HEK293 (cell line): ENCODE measurements around the gene ARHGEF11.

Source experiments
- CTCF ChIA-PET: fragments of 350-600 bp; formaldehyde crosslinking; extraction: SDS; loops from one replicate; lab custom pipeline; 2021; ENCODE audit warnings: antibody characterized with exemption; lab: Yijun Ruan, JAX
- POLR2A ChIA-PET: fragments of 300-600 bp; formaldehyde crosslinking; extraction: SDS; loops from one replicate; lab custom pipeline; 2020; ENCODE audit warnings: antibody characterized with exemption, inconsistent platforms; lab: Yijun Ruan, JAX
- H3K27ac ChIP-seq: fragments of 200-500 bp; sonication (Bioruptor generic); 2 replicates; pipeline ENCODE4 v1.5.1; 2014; ENCODE audit warnings: low read depth, low read length, control low read depth, inconsistent platforms; ENCODE audit errors: extremely low read depth
- H3K36me3 ChIP-seq, 2 experiments: fragments of 200-500 bp in 1 of 2; sonication (Bioruptor generic) in 1 of 2; 1 replicate in 1 of 2; 2 replicates in 1 of 2; pipeline ENCODE4 v1.5.1; 2014 to 2017; ENCODE audit warnings: inconsistent platforms in 2 of 2, low read length in 2 of 2; ENCODE audit not compliant: control insufficient read depth in 2 of 2, insufficient read depth in 1 of 2
- H3K4me1 ChIP-seq: fragments of 200-500 bp; sonication (Bioruptor generic); 2 replicates; pipeline ENCODE4 v1.5.1; 2014; ENCODE audit warnings: mild to moderate bottlenecking, low read length, inconsistent platforms; ENCODE audit not compliant: control insufficient read depth, insufficient read depth
- H3K4me3 ChIP-seq: 2 replicates; pipeline ENCODE4 v1.5.1; 2011; ENCODE audit warnings: low read depth, mild to moderate bottlenecking, control low read depth, low read length, moderate library complexity
- H3K9me3 ChIP-seq: fragments of 200-500 bp; sonication (Bioruptor generic); 2 replicates; pipeline ENCODE4 v1.5.1; 2014; ENCODE audit warnings: low read depth, low read length, inconsistent platforms; ENCODE audit not compliant: control insufficient read depth, insufficient read depth
- EGR2 ChIP-seq: fragments of 450-650 bp; formaldehyde crosslinking; IDR thresholded peaks from 2 replicates; pipeline ENCODE4 v1.5.1; 2016; ENCODE audit warnings: low read depth, missing biosample characterization, missing genetic modification characterization
- HIC1 ChIP-seq: fragments of 450-650 bp; formaldehyde crosslinking; IDR thresholded peaks from 2 replicates; pipeline ENCODE4 v1.5.1; 2016; ENCODE audit warnings: missing biosample characterization, missing genetic modification characterization
- PATZ1 ChIP-seq: fragments of 450-650 bp; formaldehyde crosslinking; IDR thresholded peaks from 2 replicates; pipeline ENCODE4 v1.5.1; 2016; ENCODE audit warnings: missing biosample characterization, missing genetic modification characterization
- PRDM10 ChIP-seq: fragments of 450-650 bp; formaldehyde crosslinking; IDR thresholded peaks from 2 replicates; pipeline ENCODE4 v1.5.1; 2016; ENCODE audit warnings: missing biosample characterization, missing genetic modification characterization
- ZBTB17 ChIP-seq: fragments of 450-650 bp; formaldehyde crosslinking; IDR thresholded peaks from 2 replicates; pipeline ENCODE4 v1.5.1; 2016; ENCODE audit warnings: missing biosample characterization, missing genetic modification characterization
- ZBTB6 ChIP-seq: fragments of 450-650 bp; formaldehyde crosslinking; IDR thresholded peaks from 2 replicates; pipeline ENCODE4 v1.5.1; 2017; ENCODE audit warnings: missing biosample characterization, missing genetic modification characterization
- ZFHX2 ChIP-seq: fragments of 450-650 bp; formaldehyde crosslinking; conservative IDR thresholded peaks from 2 replicates; pipeline ENCODE4 v1.5.1; 2016; ENCODE audit warnings: missing biosample characterization, missing genetic modification characterization
- ZNF221 ChIP-seq: fragments of 450-650 bp; formaldehyde crosslinking; IDR thresholded peaks from 2 replicates; pipeline ENCODE4 v1.5.1; 2017; ENCODE audit warnings: missing biosample characterization, missing genetic modification characterization, borderline replicate concordance
- ZNF266 ChIP-seq: fragments of 450-650 bp; formaldehyde crosslinking; IDR thresholded peaks from 2 replicates; pipeline ENCODE4 v1.5.1; 2016; ENCODE audit warnings: missing biosample characterization, missing genetic modification characterization, low read depth
- ZNF398 ChIP-seq: fragments of 450-650 bp; formaldehyde crosslinking; IDR thresholded peaks from 2 replicates; pipeline ENCODE4 v1.5.1; 2017; ENCODE audit warnings: missing biosample characterization, missing genetic modification characterization
- ZXDB ChIP-seq: fragments of 450-650 bp; formaldehyde crosslinking; IDR thresholded peaks from 2 replicates; pipeline ENCODE4 v1.5.1; 2016; ENCODE audit warnings: missing biosample characterization, missing genetic modification characterization

Gene ARHGEF11

GRCh38 chr1:156912861-156913808 lies 132.4 kb downstream of the ARHGEF11 start:
- CTCF ChIA-PET = interaction anchor here (0.5 to 5.6 kb wide), 7 partner anchors 8 to 224 kb away, joined by 3 to 49 read pairs (median 4); partner anchors contain the start of gene LRRC71
- TF ChIP-seq ZNF398 (tag by site-specific recombination) (peak; percentile 13; the same call in 1 of the 2 replicates), ZNF266 (no peak), HIC1 (peak; percentile 61; the same call in 1 of the 2 replicates), ZXDB (no peak)
- no peak overlapping the region for H3K27ac ChIP-seq
- no peaks in the 10 kb centered on the region for H3K9me3 ChIP-seq
- no peaks in the 10 kb centered on the region for H3K4me1 ChIP-seq
- no peak overlapping the region for H3K4me3 ChIP-seq
- H3K36me3 ChIP-seq = no peaks in the 10 kb centered on the region
- POLR2A ChIA-PET = no interaction called here

- Histone ChIP-seq H3K9me3 (no peaks in the 10 kb centered on the region), H3K36me3 (no peaks in the 10 kb centered on the region), H3K4me1 (no peaks in the 10 kb centered on the region), H3K4me3 (no peak overlapping the region), H3K27ac (no peak overlapping the region)
- TF ChIP-seq ZBTB6 (tag by site-specific recombination) = no peak
- TF ChIP-seq PRDM10 (tag by site-specific recombination) = peak; percentile 25; the same call in 1 of the 2 replicates
- POLR2A ChIA-PET = no interaction called here
- CTCF ChIA-PET = interaction anchor here (0.6 to 5.6 kb wide), 5 partner anchors 9 to 178 kb away, joined by 3 to 49 read pairs (median 20); partner anchors contain the start of gene LRRC71
These were observed 133.2 kb downstream of the ARHGEF11 start for GRCh38 chr1:156912310-156912709.

GRCh38 chr1:156911577-156912298 lies 133.8 kb downstream of the ARHGEF11 start:
- TF ChIP-seq EGR2 (tag by site-specific recombination) (peak; percentile 17; the same call in 1 of the 2 replicates), ZNF221 (tag by site-specific recombination) (no peak), ZBTB17 (tag by site-specific recombination) (0 out of 2 replicates have a peak, but pooled peaks have one; percentile 27), PATZ1 (tag by site-specific recombination) (0 out of 2 replicates have a peak, but pooled peaks have one; percentile 29), ZFHX2 (0 out of 2 replicates have a peak, but pooled peaks have one; percentile 33)
- Histone ChIP-seq H3K9me3 (no peaks in the 10 kb centered on the region), H3K27ac (no peak overlapping the region), H3K36me3 (no peaks in the 10 kb centered on the region), H3K4me1 (no peaks in the 10 kb centered on the region), H3K4me3 (no peak overlapping the region)
- ChIA-PET POLR2A (no interaction called here), CTCF (interaction anchor here (0.6 to 5.6 kb wide), 13 partner anchors 9 to 294 kb away, joined by 3 to 49 read pairs (median 4); partner anchors contain the start of gene LRRC71)
